NT2/D1 (cell line): ENCODE results near the gene PIANP.

ENCODE experiments used
- DNase-seq: peaks from one replicate; pipeline ENCODE4 v3.0.0-alpha.2; 2011; ENCODE audit warnings: low read depth, low spot score
- H3K27me3 ChIP-seq: 2 replicates; pipeline ENCODE4 v1.6.0; 2011; ENCODE audit warnings: mild to moderate bottlenecking; ENCODE audit not compliant: insufficient read length, insufficient read depth
- H3K36me3 ChIP-seq: 2 replicates; pipeline ENCODE4 v1.6.1; 2011; ENCODE audit warnings: mild to moderate bottlenecking, low read length, mixed read lengths; ENCODE audit not compliant: insufficient read depth, insufficient read length
- H3K4me1 ChIP-seq: 2 replicates; pipeline ENCODE4 v1.5.1; 2011; ENCODE audit not compliant: insufficient read depth, insufficient read length
- H3K4me3 ChIP-seq: 2 replicates; pipeline ENCODE4 v1.5.1; 2011; ENCODE audit warnings: low read depth; ENCODE audit not compliant: insufficient read length
- H3K9ac ChIP-seq: 2 replicates; pipeline ENCODE4 v1.6.0; 2011; ENCODE audit warnings: low read depth; ENCODE audit not compliant: insufficient read length
- H3K9me3 ChIP-seq: 2 replicates; pipeline ENCODE4 v1.5.1; 2011; ENCODE audit warnings: mild to moderate bottlenecking, low read length; ENCODE audit not compliant: insufficient read depth
- SUZ12 ChIP-seq: IDR thresholded peaks from 2 replicates; pipeline ENCODE4 v1.6.1; 2011; ENCODE audit not compliant: insufficient read length, insufficient read depth; ENCODE audit errors: extremely low read depth
- YY1 ChIP-seq: IDR thresholded peaks from 2 replicates; pipeline ENCODE4 v1.6.1; 2011; ENCODE audit not compliant: insufficient read length, insufficient read depth
- ZNF274 ChIP-seq: IDR thresholded peaks from 2 replicates; pipeline ENCODE4 v1.6.1; 2011; ENCODE audit warnings: mild to moderate bottlenecking, low read depth, low read length

PIANP gene

DNA sequence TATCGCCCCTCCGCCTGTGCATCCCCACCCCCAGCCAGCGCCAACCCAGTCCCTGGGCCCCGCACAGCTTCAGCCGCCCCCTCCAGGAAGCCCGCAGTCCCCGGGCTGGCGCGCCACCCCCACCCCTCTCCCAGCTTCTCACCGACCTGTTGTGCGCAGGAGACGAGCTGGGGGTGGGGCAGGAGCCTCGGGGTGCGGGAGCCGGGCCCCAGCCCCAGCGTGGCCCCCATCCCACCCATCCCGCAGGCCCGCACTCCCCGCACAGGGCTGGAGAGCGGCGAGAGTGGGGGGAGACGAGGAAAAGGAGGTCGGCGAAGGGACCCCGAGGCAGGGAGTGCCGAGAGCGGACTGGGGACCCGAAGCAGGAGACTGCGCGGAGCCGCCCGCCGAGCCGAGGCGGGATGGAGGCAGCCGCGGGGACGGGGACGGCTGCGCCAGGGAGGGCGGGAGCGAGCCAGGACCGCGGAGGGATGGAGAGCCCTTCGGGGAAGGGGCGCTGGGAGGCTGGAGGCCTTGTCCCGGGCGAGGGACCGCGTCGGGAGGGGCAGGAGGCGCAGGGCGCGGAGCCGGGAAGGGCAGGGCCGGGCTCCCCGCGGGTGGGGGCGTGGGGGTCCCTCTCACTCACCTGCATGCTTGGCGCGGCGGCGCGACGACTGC lies 498 bp downstream of the PIANP start:
- peaks cover 30% of the 10 kb centered on the region for H3K27me3 ChIP-seq
- H3K4me1 ChIP-seq = peaks cover 26% of the 10 kb centered on the region
- no peaks in the 10 kb centered on the region for H3K9me3 ChIP-seq
- H3K4me3 ChIP-seq = peak overlapping the region; percentile 89
- H3K36me3 ChIP-seq = peaks cover 8% of the 10 kb centered on the region
- peak overlapping the region; percentile 90 for H3K9ac ChIP-seq
- TF ChIP-seq SUZ12 = no peak
- TF ChIP-seq YY1 = no peak
- no peak for TF ChIP-seq ZNF274
- peak; percentile 56 for DNase-seq

DNA sequence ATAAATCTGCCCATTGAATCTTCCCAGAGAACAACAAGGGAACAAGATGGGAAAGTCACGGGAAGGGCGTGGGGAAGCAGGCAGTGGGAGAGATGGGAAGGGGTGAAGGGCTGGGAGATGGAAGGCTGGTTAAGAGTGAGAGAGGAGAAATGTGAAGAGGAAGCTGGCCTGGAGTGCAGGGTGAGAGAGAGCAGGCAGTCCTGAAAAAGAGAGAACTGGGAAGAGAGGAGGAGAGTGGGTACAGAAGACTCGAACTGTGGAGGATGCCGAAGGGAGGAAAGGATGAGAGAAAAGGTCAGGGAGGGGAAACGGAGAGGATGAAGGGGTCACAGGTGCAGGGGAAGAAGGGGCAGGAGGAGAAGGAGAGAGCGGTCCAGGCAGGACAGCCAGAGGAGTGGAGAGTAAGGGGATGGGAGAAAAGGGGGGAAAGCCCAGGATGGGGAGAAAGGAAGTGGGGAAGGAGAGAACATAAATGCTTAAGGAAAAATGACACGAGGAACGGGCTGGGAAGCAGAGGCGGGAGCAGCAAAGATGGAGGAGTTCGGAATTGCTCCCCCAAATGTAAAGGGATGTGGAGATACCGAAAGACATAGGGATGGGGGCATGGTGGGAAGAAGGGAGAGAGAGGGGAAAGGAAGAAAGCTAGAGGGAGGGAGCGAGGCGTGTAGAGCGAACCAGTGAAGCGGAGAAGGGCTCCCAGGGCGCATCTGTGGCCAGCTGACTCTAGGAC lies 1.2 kb downstream of the PIANP start:
- H3K4me3 ChIP-seq = peak overlapping the region; percentile 89

GRCh38 chr12:6698352-6699046 lies 2.1 kb downstream of the PIANP start:
- Histone ChIP-seq H3K9me3 (no peaks in the 10 kb centered on the region), H3K4me3 (no peak overlapping the region), H3K4me1 (peaks cover 22% of the 10 kb centered on the region), H3K36me3 (peaks cover 19% of the 10 kb centered on the region), H3K27me3 (peaks cover 30% of the 10 kb centered on the region), H3K9ac (peak overlapping the region; percentile 53)
- TF ChIP-seq SUZ12 (no peak), YY1 (no peak), ZNF274 (no peak)
- no peak for DNase-seq

More for the DNA sequence above, 1.2 kb downstream of the PIANP start:
- Histone ChIP-seq H3K9ac (peak overlapping the region; percentile 90), H3K9me3 (no peaks in the 10 kb centered on the region), H3K27me3 (peaks cover 30% of the 10 kb centered on the region), H3K4me1 (peaks cover 26% of the 10 kb centered on the region), H3K36me3 (peaks cover 15% of the 10 kb centered on the region)
- TF ChIP-seq SUZ12 (no peak), ZNF274 (no peak), YY1 (no peak)
- no peak for DNase-seq

GRCh38 chr12:6697584-6698351 lies 2.8 kb downstream of the PIANP start:
- TF ChIP-seq SUZ12 (no peak), YY1 (peak; percentile 35)
- DNase-seq = peak; percentile 79
- H3K4me3 ChIP-seq = no peak overlapping the region
- H3K9ac ChIP-seq = peak overlapping the region; percentile 53
- H3K4me1 ChIP-seq = peaks cover 20% of the 10 kb centered on the region
- peaks cover 30% of the 10 kb centered on the region for H3K27me3 ChIP-seq
- no peaks in the 10 kb centered on the region for H3K9me3 ChIP-seq
- H3K36me3 ChIP-seq = peaks cover 19% of the 10 kb centered on the region

DNA sequence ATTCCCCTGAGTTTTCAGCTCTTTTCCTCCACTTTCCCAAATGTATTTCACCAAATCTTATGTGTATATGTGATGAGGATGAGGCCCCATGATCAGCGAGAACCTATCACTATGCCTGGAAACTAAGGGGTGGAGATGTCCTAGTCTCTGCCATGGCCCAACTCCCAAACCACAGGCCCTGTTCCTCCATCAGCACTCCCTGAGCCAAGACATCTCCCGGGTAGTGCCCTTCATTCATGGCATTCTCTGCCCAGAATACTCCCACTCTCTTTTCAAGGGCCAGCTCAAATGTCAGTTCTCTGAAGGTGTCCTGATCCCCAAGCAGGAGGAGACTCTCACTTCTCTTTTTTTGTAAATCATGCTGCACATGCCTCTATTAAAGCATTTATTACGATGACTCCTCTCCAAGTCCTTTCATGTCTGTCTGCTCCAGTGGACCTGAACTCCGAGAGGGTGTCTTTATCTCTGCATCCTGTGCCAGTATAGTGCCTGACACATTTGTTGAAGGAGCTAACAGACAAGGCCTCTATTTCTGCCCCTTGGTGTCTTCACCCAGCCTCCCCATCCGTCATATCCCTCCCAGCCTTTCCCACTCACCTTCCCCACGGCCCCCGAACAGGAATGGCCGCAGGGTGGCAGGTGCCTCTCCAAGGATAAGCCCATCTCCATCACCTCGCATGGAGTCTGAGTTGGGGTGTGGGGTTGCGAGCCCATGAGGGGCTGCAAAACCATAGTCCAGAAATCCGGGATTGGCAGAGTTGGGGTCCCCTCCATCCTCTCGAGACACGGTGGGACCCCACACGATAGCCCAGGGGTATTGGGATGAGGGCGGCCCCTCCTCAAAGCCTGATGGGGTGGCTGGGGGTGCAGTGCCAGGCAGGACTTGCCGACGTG lies 3.7 kb downstream of the PIANP start:
- no peak overlapping the region for H3K4me3 ChIP-seq
- peaks cover 27% of the 10 kb centered on the region for H3K36me3 ChIP-seq
- H3K4me1 ChIP-seq = peaks cover 26% of the 10 kb centered on the region
- no peak for DNase-seq
- no peak for TF ChIP-seq YY1
- no peak for TF ChIP-seq ZNF274
- no peak for TF ChIP-seq SUZ12
- no peak overlapping the region for H3K9ac ChIP-seq
- H3K9me3 ChIP-seq = peaks cover 8% of the 10 kb centered on the region; the same call in 1 of the 2 replicates
- peaks cover 25% of the 10 kb centered on the region for H3K27me3 ChIP-seq
